Activated T-cell treated with anti-CD3 and anti-CD28 coated beads, Interleukin-2, amount 50 U/mL, for 72 hours (primary cell): ENCODE measurements around the gene CLEC4M. TPM values are rescaled to one million over a fixed set of nuclear protein-coding genes. Genes with fewer than 3 reads are reported as not detected.
A peak's percentile ranks its signal among the peaks of the same experiment; 100 is the strongest.
"Not testable (repeated sequence)": the region's sequence is repeated elsewhere in the genome, so short reads cannot be mapped to it uniquely, and the experiment has no call there.

Source experiments
- ATAC-seq, 2 donors: fragments of 150-1000 bp; cut with Tn5 transposase; replicated peaks in 1 of 2; 2 replicates each; pipeline ENCODE4 v1.10.0; 2021; ENCODE audit warnings: moderate library complexity in 2 of 2, mild to moderate bottlenecking in 1 of 2
- DNase-seq, 2 donors: peaks; one replicate each; pipeline ENCODE4 v3.0.0; 2021 to 2022; ENCODE audit warnings: mixed read lengths in 1 of 2
- H3K27ac Mint-ChIP-seq: one replicate; pipeline ENCODE4 v1.8.0; 2022; ENCODE audit warnings: mild to moderate bottlenecking, moderate library complexity, mixed read lengths
- H3K27me3 Mint-ChIP-seq: one replicate; pipeline ENCODE4 v1.8.0; 2022; ENCODE audit warnings: low read depth, mixed read lengths
- H3K36me3 Mint-ChIP-seq, 2 donors: one replicate each; pipeline ENCODE4 v1.8.0; 2022; ENCODE audit warnings: mixed read lengths in 2 of 2, mild to moderate bottlenecking in 1 of 2; ENCODE audit not compliant: insufficient read depth in 2 of 2
- H3K4me1 Mint-ChIP-seq: one replicate; pipeline ENCODE4 v1.8.0; 2022; ENCODE audit warnings: low read depth, mixed read lengths
- H3K4me3 Mint-ChIP-seq, 2 donors: one replicate each; pipeline ENCODE4 v1.8.0; 2022; ENCODE audit warnings: mild to moderate bottlenecking in 2 of 2, mixed read lengths in 2 of 2, moderate library complexity in 2 of 2
- H3K9me3 Mint-ChIP-seq, 2 donors: one replicate each; pipeline ENCODE4 v1.8.0; 2022; ENCODE audit warnings: mixed read lengths in 2 of 2
- total RNA-seq, 2 donors: library from RNA; stranded (reverse); gene quantifications; one replicate each; pipeline ENCODE4 v1.2.3, GENCODE V29; 2022

Gene CLEC4M
- total RNA-seq, 2 donors from 2014 or later, result not detected

GRCh38 chr19:7744871-7745650 lies 18.0 kb upstream of the CLEC4M start:
- Mint-ChIP-seq H3K4me3 (no peak overlapping the region), H3K9me3 (peaks cover 2 to 3% of the 10 kb centered on the region in 2 donors), H3K27me3 (peaks cover 63% of the 10 kb centered on the region), H3K4me1 (peaks cover 12% of the 10 kb centered on the region), H3K36me3 (peaks cover 3 to 5% of the 10 kb centered on the region in 2 donors), H3K27ac (no peak overlapping the region)
- no peak for DNase-seq
- no peak for ATAC-seq

GRCh38 chr19:7746306-7746705 lies 16.7 kb upstream of the CLEC4M start:
- H3K9me3 Mint-ChIP-seq, ATAC-seq, DNase-seq, H3K4me3 Mint-ChIP-seq, H3K27ac Mint-ChIP-seq: not testable (repeated sequence)
- Mint-ChIP-seq H3K4me1 (peaks cover 24% of the 10 kb centered on the region), H3K27me3 (peaks cover 56% of the 10 kb centered on the region), H3K36me3 (peaks cover 11 to 12% of the 10 kb centered on the region in 2 donors)

DNA sequence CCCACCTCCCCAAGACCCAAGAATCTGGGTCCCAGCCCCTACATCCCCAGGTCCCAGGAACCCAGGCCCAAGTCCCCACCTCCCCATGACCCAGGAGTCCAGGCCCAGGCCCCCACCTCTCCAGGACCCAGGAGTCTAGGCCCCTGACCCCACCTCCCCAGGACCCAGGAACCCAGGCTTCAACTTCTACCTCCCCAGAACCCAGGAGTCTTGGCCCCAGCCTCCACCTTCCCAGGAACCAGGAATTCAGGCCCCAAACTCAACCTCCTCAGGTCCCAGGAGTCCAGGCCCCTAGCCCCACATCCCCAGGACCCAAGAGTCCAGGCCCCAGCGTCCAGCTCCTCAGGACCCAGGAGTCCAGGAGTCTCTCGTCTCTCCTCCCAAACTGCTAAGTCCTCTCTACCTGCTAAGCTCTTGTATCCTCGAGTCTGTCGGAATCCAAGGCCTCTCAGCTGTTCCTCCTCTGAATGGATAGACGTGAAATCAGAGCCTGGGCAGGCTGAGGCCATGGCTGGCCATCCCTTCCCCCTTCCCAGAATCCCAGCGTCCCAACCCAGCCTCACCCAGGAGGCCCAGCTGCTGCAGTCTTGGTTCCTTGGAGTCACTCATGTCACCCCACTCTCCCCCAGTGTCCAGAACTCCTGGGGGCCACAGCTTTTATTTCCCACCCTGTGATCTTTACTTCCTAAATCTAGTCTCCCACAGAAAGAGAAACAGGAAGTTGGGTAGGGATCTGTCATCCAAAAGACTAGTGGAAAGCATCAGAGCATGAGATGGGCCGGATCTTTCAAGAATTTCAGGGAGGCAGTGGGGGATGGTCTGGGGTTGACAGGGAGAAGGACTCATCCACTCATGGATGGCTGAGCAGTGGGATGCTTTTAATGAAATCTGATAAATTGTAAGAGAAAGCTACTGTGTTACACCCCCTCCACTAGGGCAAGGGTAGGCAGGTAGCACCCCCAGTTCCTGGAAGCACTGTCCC lies 15.8 kb upstream of the CLEC4M start, which contains the start of gene CD209:
Gene CD209, minus strand, starts transcription at position 632 of the 982 bp plus-strand sequence. Its CDS starts 23 bp downstream, at position 609.
- peaks cover 13 to 15% of the 10 kb centered on the region in 2 donors for H3K36me3 Mint-ChIP-seq
- no peak within 1 kb of the TSS for H3K4me3 Mint-ChIP-seq
- no peak within 1 kb of the TSS for H3K27ac Mint-ChIP-seq
- peaks cover 49% of the 10 kb centered on the region for H3K27me3 Mint-ChIP-seq
- H3K9me3 Mint-ChIP-seq, result peaks cover 8 to 9% of the 10 kb centered on the region in 2 donors
- H3K4me1 Mint-ChIP-seq, result peaks cover 30% of the 10 kb centered on the region
- no peak for DNase-seq
- ATAC-seq, result no peak

GRCh38 chr19:7748171-7748570 lies 14.9 kb upstream of the CLEC4M start:
- peaks cover 13 to 17% of the 10 kb centered on the region in 2 donors for H3K36me3 Mint-ChIP-seq
- no peak for DNase-seq
- H3K4me3 Mint-ChIP-seq, result no peak overlapping the region
- peaks cover 9% of the 10 kb centered on the region in 2 donors for H3K9me3 Mint-ChIP-seq
- peaks cover 41% of the 10 kb centered on the region for H3K27me3 Mint-ChIP-seq
- H3K27ac Mint-ChIP-seq, result no peak overlapping the region
- H3K4me1 Mint-ChIP-seq, result peaks cover 34% of the 10 kb centered on the region
- no peak for ATAC-seq

- H3K36me3 Mint-ChIP-seq, result peaks cover 16 to 20% of the 10 kb centered on the region in 2 donors
- H3K4me1 Mint-ChIP-seq, result peaks cover 34% of the 10 kb centered on the region
- peaks cover 35% of the 10 kb centered on the region for H3K27me3 Mint-ChIP-seq
- H3K9me3 Mint-ChIP-seq, result peaks cover 9 to 10% of the 10 kb centered on the region in 2 donors
- H3K27ac Mint-ChIP-seq, result no peak overlapping the region
- no peak overlapping the region for H3K4me3 Mint-ChIP-seq
- DNase-seq (no peak), ATAC-seq (no peak)
Observed at GRCh38 chr19:7748756-7749155, 14.3 kb upstream of the CLEC4M start.

- ATAC-seq (peak; percentile 98), DNase-seq (peak; percentile 54 to 72)
- H3K36me3 Mint-ChIP-seq, result peaks cover 27 to 38% of the 10 kb centered on the region in 2 donors
- H3K4me3 Mint-ChIP-seq, result no peak overlapping the region
- H3K27ac Mint-ChIP-seq, result peak overlapping the region; percentile 66
- H3K9me3 Mint-ChIP-seq, result peaks cover 21 to 23% of the 10 kb centered on the region in 2 donors
- H3K4me1 Mint-ChIP-seq, result peaks cover 37% of the 10 kb centered on the region
- H3K27me3 Mint-ChIP-seq, result peaks cover 23% of the 10 kb centered on the region
Observed at GRCh38 chr19:7751157-7751783, 11.8 kb upstream of the CLEC4M start.

DNA sequence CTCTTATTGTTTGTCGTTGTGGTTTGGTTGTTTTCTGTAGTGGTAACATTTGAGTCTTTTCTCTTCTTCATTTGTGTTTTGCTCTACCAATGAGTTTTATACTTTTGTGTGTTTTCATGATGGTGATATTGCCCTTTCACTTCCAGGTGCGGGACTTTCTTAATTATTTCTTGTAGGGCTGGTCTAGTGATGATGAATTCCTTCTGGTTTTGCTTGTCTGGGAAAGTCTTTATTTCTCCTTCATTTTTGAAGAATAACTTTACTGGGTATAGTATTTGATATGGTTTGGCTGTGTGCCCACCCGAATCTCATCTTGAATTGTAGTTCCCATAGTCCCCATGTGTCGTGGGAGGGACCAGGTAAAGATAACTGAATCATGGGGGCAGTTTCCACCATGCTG lies 6.8 kb upstream of the CLEC4M start:
- no peak overlapping the region for H3K27ac Mint-ChIP-seq
- H3K36me3 Mint-ChIP-seq, result peaks cover 29 to 53% of the 10 kb centered on the region in 2 donors
- H3K27me3 Mint-ChIP-seq, result no peaks in the 10 kb centered on the region
- H3K4me1 Mint-ChIP-seq, result peaks cover 23% of the 10 kb centered on the region
- peaks cover 28 to 30% of the 10 kb centered on the region in 2 donors for H3K9me3 Mint-ChIP-seq
- no peak for DNase-seq
- H3K4me3 Mint-ChIP-seq, result no peak overlapping the region
- no peak for ATAC-seq

- Mint-ChIP-seq H3K4me3 (no peak overlapping the region), H3K9me3 (peaks cover 27 to 29% of the 10 kb centered on the region in 2 donors), H3K27ac (no peak overlapping the region), H3K36me3 (peaks cover 27 to 48% of the 10 kb centered on the region in 2 donors), H3K27me3 (peaks cover 3% of the 10 kb centered on the region), H3K4me1 (peaks cover 15% of the 10 kb centered on the region)
- ATAC-seq (no peak), DNase-seq (no peak)
Observed at GRCh38 chr19:7757358-7757757, 5.7 kb upstream of the CLEC4M start.

DNA sequence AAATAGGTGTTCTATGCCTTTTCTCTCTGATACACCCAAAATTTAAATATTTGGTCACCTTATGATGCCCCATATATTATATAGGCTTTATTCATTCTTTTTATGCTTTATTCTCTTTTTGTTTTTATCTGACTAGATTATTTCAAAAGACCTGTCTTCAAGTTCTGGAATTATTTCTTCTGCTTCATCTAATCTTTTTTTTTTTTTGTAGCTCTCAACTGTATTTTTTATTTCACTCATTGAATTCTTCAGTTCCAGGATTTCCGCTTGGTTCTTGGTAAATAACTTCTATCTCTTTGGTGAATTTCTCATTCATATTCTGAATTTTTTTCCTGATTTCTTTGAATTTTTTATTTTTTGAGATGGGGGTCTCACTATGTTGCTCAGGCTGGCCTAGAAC lies 3.9 kb upstream of the CLEC4M start:
- DNase-seq (no peak), ATAC-seq (no peak)
- peaks cover 26 to 27% of the 10 kb centered on the region in 2 donors for H3K9me3 Mint-ChIP-seq
- H3K27ac Mint-ChIP-seq, result no peak overlapping the region
- H3K4me1 Mint-ChIP-seq, result peaks cover 11% of the 10 kb centered on the region
- peaks cover 14% of the 10 kb centered on the region for H3K27me3 Mint-ChIP-seq
- H3K36me3 Mint-ChIP-seq, result peaks cover 23 to 44% of the 10 kb centered on the region in 2 donors
- H3K4me3 Mint-ChIP-seq, result no peak overlapping the region

- DNase-seq (no peak), ATAC-seq (no peak)
- H3K27ac Mint-ChIP-seq, result no peak overlapping the region
- H3K4me1 Mint-ChIP-seq, result peaks cover 5% of the 10 kb centered on the region
- H3K9me3 Mint-ChIP-seq, result peaks cover 2 to 9% of the 10 kb centered on the region in 2 donors
- H3K27me3 Mint-ChIP-seq, result peaks cover 40% of the 10 kb centered on the region
- H3K36me3 Mint-ChIP-seq, result peaks cover 2 to 10% of the 10 kb centered on the region in 2 donors
- H3K4me3 Mint-ChIP-seq, result no peak overlapping the region
Observed at GRCh38 chr19:7763696-7764095, 653 bp downstream of the CLEC4M start.

DNA sequence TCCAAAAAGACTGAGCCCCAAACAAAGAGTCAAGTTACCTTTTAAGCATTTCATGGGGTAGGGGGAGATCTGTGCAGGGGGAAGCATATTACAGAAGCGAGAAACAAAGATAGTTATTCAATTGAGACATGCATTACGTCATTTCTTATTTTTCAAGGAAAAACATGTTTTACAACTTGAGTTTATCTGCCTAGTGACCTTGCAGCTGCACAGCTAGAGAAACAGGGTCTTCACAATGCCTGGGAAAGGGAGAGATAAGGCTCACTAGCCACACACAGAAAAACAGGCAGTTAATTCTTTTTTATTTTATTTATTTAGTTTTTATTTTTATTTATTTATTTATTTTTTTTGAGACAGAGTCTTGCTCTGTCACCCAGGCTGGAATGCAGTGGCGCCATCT lies 1.1 kb downstream of the CLEC4M start:
- ATAC-seq, DNase-seq, H3K36me3 Mint-ChIP-seq, H3K4me1 Mint-ChIP-seq, H3K9me3 Mint-ChIP-seq, H3K4me3 Mint-ChIP-seq, H3K27ac Mint-ChIP-seq: not testable (repeated sequence)
- H3K27me3 Mint-ChIP-seq, result peaks cover 44% of the 10 kb centered on the region

DNA sequence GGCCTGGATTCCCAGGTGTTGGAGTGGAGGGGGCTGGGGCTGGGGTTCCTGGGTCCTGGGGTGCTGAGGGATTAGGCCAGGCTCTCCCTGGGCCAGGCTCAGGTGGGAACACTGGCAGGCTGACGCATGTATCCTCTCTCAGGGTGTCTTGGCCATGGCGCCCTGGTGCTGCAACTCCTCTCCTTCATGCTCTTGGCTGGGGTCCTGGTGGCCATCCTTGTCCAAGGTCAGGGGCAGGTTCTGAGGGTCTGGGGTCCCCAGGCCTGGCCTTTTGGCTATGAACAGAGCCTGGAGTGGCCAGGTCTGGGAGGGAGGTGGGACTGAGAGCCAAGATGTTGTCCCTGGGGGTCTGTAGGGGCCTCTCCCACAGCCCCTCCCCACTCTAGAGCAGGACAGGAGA lies 2.0 kb downstream of the CLEC4M start:
- not testable (repeated sequence) for H3K27ac Mint-ChIP-seq

More for the DNA sequence above, 2.0 kb downstream of the CLEC4M start:
- H3K27me3 Mint-ChIP-seq, result peaks cover 53% of the 10 kb centered on the region
- H3K4me3 Mint-ChIP-seq, DNase-seq, H3K9me3 Mint-ChIP-seq, ATAC-seq, H3K4me1 Mint-ChIP-seq, H3K36me3 Mint-ChIP-seq: not testable (repeated sequence)
